Stimulated activated CD8-positive, alpha-beta memory T cell treated with anti-CD3 and anti-CD28 coated beads, Interleukin-2, amount 100 ng/mL, for 1 hour (primary cell): Measurements from ENCODE around the gene SNTG2.

ENCODE experiments used
- DNase-seq, 2 donors: peaks; one replicate each; pipeline ENCODE4 v3.0.0-alpha.2; 2020; ENCODE audit warnings: low read depth in 2 of 2

The SNTG2 gene

GRCh38 chr2:987789-988188, 37.1 kb downstream of the SNTG2 start:
- no peak for DNase-seq

DNA sequence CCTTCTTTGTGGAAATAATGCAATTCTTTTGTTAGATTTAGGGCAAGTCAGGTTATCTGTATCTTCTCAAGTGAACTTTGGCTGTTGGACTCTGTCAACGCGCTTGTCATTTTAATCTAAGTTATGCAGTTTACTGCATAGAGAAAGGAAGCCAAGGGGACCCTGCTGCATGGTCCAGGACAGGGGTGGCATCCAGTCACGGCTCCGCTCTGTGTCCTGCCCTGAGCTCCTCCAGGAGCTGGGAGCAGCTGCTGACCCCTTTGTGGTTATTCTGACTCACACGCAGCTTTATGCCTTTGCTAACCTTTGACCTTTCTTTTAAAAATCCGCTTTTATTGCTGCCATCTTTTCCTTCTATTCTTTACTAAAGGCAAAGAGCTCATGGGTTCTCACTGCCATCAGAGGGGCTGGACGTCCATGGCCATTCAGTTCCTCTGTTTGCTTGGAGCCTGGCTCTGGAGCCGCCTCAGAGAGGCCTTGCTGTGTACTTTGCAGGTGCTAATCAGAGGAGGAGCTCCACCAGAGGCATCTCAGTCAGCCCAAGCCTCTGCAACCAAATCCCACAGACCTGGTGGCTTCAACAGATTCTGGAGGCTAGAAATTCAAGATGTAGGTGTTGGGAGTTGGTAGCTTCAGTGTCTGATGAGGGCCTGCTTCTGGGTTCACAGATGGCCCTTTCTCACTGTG, 39.3 kb downstream of the SNTG2 start:
- no peak for DNase-seq

- DNase-seq, result no peak
Measured at GRCh38 chr2:990970-991369, 40.3 kb downstream of the SNTG2 start.

DNA sequence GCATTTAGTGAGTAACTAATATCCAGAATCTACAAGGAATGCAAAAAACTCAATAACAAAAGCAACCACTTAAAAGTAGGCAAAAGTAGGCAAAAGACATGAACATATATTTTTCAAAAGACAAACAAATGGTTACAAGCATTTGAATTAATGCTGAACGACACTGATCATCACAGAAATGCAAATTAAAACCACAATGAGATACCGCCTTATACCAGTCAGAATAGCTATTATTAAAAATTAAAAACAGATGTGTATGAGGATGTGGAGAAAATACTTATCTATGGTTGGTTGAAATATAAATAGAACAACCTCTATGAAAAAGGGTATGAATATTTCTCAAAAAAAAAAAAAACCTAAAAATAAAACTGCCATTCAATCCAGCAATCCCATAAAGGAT, 51.7 kb downstream of the SNTG2 start:
- no peak for DNase-seq

GRCh38 chr2:1004398-1004797, 53.7 kb downstream of the SNTG2 start:
- no peak for DNase-seq

DNA sequence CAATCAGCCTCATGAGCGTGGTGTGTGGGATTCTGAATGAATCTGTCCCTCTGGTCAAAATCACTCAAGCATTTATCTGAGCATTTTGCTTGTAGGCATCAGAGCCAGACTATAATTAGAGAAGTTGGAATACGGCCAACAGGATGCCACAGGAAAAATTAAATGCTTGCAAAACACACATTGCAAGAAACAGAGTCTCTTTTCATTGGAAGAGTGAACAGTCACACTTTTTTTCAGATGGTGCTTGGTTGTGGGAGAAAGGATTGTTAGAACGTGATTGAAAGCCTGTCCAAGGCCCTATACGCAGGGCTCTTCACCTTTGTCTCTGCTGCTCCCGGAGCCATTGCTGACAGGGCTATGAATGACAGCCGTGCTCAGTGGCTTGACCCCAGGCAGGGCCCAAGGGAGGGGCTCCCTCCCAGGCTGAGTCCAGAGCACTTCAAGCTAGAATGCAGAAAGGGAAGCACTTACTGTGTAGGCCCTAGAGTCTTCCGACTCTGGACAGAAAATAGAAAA, 59.8 kb downstream of the SNTG2 start:
- no peak for DNase-seq

DNA sequence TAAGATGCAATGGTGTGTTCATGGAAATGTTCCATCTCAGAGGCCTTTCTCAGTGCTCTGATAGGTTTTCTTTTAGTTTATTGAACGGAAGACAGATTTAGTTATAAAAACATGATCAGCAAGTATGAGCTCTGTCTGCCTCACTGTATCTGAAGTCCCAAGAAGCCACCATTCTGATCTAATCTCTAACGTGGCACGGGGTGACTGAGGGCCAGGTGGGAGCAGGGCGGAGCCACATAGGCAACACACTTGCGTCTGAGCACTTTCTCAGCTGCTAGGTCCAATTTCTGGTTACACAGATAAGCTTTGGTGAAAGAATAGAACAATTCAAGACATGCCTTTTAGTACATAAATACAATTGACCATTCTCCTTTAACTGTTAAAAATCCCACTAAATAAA, 60.4 kb downstream of the SNTG2 start:
- DNase-seq, result no peak

- DNase-seq, result no peak
Measured at GRCh38 chr2:1011985-1012384, 61.3 kb downstream of the SNTG2 start.

DNA sequence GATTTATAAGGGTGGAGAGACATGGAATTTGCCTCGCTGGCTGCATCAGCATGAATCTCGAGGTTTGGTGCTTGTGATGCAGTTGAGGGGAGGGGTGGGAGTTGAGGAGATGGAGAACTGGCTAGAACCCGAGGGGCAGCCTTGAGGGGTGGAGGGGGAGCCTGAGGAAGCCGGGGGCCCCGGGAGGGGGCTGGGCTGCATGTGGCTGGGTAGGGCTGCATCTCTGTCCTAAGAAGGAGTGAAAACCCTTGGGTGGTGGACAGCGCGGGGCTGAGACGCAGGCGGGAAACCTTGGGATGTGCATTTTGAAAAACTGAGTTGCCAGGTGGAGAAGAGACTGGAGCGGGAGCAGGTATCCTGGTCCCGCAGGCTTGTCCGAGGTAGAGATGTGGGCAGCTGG, 64.2 kb downstream of the SNTG2 start:
- DNase-seq, result no peak

GRCh38 chr2:1016500-1016899, 65.9 kb downstream of the SNTG2 start:
- DNase-seq, result no peak

DNA sequence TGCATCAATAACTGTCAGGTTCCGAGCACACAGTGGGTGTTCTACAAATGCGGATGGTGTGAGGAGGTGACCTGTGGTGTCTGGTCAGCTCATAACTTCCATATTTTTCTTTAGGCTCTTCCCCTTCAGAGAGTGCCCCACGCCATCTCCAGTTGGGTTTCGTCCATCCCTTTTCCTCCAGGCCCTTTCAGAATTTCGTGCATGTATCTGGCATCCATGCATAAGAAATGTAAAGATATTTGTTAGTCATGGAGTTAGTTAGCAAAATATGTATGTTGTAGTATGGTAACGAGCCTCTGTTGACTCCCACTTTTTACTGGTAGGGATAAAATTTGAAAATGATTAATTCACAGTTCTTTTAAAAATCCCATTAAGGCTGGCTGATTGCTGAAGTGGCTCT, 67.2 kb downstream of the SNTG2 start:
- no peak for DNase-seq

- DNase-seq, result no peak
Measured at GRCh38 chr2:1020206-1020605, 69.6 kb downstream of the SNTG2 start.

DNA sequence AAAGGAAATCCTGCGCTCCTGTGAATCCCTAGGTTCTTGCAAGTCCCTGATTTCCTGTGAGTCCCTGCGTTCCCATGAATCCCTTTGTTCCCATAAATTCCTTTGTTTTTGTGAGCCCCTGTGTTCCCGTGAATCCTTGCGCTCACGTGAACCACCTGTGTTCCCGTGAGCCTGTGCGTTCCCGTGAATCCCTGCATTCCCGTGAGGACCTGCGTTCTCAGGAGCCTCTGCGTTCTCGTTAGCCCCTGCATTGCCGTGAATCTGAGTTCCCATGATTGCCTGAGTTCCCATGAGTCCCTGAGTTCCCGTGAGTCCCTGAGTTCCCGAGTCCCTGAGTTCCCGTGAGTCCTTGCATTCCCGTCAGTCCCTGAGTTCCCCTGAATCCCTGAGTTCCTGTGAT, 71.5 kb downstream of the SNTG2 start:
- DNase-seq, result no peak

DNA sequence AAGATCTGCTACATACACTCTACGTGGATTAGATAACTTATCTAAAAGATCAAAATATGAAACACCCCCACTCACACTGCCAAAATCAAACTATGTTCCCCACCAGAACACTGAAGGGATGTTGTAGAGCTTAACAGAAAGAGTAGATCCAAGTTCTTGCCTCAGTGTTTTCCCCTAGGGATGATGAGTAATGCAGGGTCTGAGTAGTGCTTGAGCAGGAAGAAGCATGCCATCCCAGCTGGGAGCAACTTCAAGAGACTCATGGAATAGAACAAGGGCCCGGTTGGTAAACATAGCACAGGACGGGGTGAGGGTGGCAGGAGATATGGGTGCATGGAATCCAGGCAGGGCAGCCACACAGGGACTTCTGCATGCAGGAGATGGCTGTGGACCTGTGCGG, 74.3 kb downstream of the SNTG2 start:
- no peak for DNase-seq

DNA sequence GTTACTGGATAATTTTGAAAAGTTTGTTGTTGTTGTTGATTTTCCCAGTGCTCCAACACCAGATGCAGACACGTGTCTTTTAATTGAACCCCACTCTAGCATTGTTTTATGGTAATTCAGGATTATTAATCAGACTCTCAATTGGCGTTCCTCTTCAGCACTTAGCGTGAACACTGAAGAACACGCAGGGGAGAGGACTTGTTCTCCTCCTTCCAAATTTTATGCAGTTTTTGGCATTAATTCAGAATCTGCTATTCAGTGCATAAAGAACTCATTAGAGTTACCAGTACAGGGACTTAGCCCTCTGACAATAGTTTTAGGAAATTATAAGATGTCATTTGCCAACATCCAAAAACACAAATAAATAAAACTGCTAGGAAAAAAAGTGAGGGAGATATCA, 75.5 kb downstream of the SNTG2 start:
- no peak for DNase-seq

- no peak for DNase-seq
Measured at GRCh38 chr2:1028831-1029230, 78.2 kb downstream of the SNTG2 start.

DNA sequence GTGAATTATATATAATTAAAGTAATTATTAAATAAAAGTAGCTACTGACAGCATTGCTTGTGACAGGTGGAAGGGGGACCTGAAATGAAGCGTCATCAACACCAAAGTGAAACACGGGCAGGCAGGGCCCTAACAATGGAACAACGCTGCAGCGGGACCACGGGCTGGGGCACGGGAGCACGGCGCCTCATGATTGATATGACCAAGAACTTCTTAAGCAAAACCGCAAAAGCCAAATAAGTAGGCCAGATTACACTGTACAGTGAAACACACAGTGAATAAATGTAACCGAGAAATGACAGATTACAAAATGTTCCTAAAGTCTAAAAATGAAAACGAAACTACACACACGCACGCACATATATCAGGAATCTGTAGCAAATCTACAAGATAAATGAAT, 81.4 kb downstream of the SNTG2 start:
- DNase-seq, result no peak

- no peak for DNase-seq
Measured at GRCh38 chr2:1033069-1033468, 82.4 kb downstream of the SNTG2 start.

DNA sequence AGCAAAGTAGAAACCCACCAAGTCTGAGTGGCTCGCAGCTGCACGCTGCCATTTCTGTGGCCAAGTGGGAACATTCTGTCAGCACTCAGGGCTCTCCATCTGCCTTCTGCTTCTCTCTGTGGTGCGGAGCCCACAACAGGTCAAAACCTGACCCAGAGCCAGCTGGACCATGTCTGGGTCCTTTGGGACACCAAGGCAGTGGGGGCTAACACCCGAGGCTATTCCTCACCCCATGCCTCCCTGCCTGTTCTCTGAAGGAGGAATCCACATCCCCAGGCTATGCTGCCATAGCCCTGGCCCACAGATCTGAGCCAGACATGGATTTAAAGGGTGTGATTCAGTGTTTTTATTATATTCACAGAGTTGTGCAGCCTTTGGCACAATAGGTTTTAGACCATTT, 86.4 kb downstream of the SNTG2 start:
- no peak for DNase-seq

GRCh38 chr2:1039549-1039948, 88.9 kb downstream of the SNTG2 start:
- no peak for DNase-seq

GRCh38 chr2:1041012-1041805, 90.6 kb downstream of the SNTG2 start:
- no peak for DNase-seq

DNA sequence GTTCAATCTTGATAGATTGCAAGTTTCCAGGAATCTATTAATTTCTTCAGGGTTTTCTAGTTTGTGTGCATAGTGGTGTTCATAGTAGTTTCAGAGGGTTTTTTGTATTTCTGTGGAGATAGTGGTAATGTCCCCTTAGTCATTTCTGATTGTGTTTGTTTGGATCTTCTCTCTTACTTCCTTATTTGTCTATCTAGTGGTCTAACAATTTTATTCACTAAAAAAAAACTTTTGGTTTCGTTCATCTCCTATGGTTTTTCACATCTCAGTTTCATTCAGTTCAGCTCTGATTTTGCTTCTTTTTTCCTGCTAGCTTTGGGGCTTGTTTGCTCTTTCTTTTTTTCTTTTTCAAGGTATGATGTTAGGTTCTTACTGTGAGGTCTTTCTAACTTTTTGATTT, 94.5 kb downstream of the SNTG2 start:
- no peak for DNase-seq

GRCh38 chr2:1046067-1046466, 95.4 kb downstream of the SNTG2 start:
- DNase-seq, result no peak
